ENCODE measurements around the gene KLF8.

- TF ChIP-seq CTCF (conservative IDR thresholded peaks at IDR 0.05 in 1 of 2, IDR thresholded peaks at IDR 0.05 in 1 of 2; ENCODE audit: extremely low read depth in 1 of 2, insufficient read depth in 1 of 2, low read depth in 1 of 2, low read length in 2 of 2): no peak
- no peak for TF ChIP-seq EZH2 (IDR thresholded peaks at IDR 0.05; ENCODE audit: borderline replicate concordance, low read length)
These were observed 78.4 kb downstream of the KLF8 start for GRCh38 chrX:56310581-56310980.

All from mammary epithelial cell (primary cell).